GM06990 (cell line): ENCODE data around the gene CLEC1A.

ENCODE experiments used
- DNase-seq: peaks from one replicate; pipeline ENCODE4 v3.0.0-alpha.2; 2011; ENCODE audit not compliant: insufficient read length; ENCODE audit errors: extremely low read depth
- H3K27me3 ChIP-seq: replicated peaks from 2 replicates; pipeline ENCODE4 v1.6.0; 2011; ENCODE audit warnings: low read length; ENCODE audit not compliant: control insufficient read depth, insufficient read depth
- H3K36me3 ChIP-seq: 2 replicates; pipeline ENCODE4 v1.5.1; 2011; ENCODE audit warnings: low read length; ENCODE audit not compliant: control insufficient read depth, insufficient read depth
- H3K4me3 ChIP-seq: replicated peaks from 2 replicates; pipeline ENCODE4 v1.5.1; 2011; ENCODE audit warnings: low read depth, mild to moderate bottlenecking, control low read depth, low read length
- CTCF ChIP-seq: IDR thresholded peaks from 2 replicates; pipeline ENCODE4 v1.5.1; 2011; ENCODE audit warnings: low read length, control low read depth, mild to moderate bottlenecking, inconsistent platforms; ENCODE audit not compliant: insufficient read depth, poor library complexity, severe bottlenecking

CLEC1A gene

GRCh38 chr12:10025236-10025635, 73.5 kb downstream of the CLEC1A start:
- TF ChIP-seq CTCF, result no peak
- Histone ChIP-seq H3K36me3 (no peaks in the 10 kb centered on the region), H3K27me3 (no peaks in the 10 kb centered on the region; the same call in 1 of the 2 replicates), H3K4me3 (no peak overlapping the region)
- DNase-seq, result no peak

GRCh38 chr12:10021342-10021741, 77.4 kb downstream of the CLEC1A start:
- no peaks in the 10 kb centered on the region for H3K27me3 ChIP-seq
- TF ChIP-seq CTCF, result no peak
- no peak for DNase-seq
- no peak overlapping the region for H3K4me3 ChIP-seq
- H3K36me3 ChIP-seq, result no peaks in the 10 kb centered on the region
